GM21390 (cell line): Measurements from ENCODE around the gene DDI1.

ENCODE experiments used
- ATAC-seq: cut with Tn5 transposase; IDR thresholded peaks from one replicate; pipeline ENCODE4 v1.9.1; 2021; ENCODE audit not compliant: unreplicated experiment

The DDI1 gene

GRCh38 chr11:104036588-104036987 is at the start of gene DDI1:
Gene DDI1 (plus strand): TSS chr11:104036640. CDS start chr11:104036823, 183 bp downstream.
- no peak for ATAC-seq

GRCh38 chr11:103987629-103988594 is 48.5 kb upstream of the DDI1 start:
- ATAC-seq: no peak

GRCh38 chr11:103988595-103988969 is 47.9 kb upstream of the DDI1 start:
- no peak for ATAC-seq

GRCh38 chr11:103993507-103993906 is 42.9 kb upstream of the DDI1 start:
- ATAC-seq: no peak

- no peak for ATAC-seq
Measured at GRCh38 chr11:103994094-103994493, 42.3 kb upstream of the DDI1 start.

GRCh38 chr11:103994518-103994917 is 41.9 kb upstream of the DDI1 start:
- no peak for ATAC-seq

- no peak for ATAC-seq
Measured at GRCh38 chr11:103995896-103996295, 40.5 kb upstream of the DDI1 start.

- ATAC-seq: peak; percentile 84
Measured at GRCh38 chr11:103997082-103997481, 39.4 kb upstream of the DDI1 start.

- ATAC-seq: no peak
Measured at GRCh38 chr11:103998826-103999508, 37.5 kb upstream of the DDI1 start.

- ATAC-seq: no peak
Measured at GRCh38 chr11:104000798-104001197, 35.6 kb upstream of the DDI1 start.

- ATAC-seq: no peak
Measured at GRCh38 chr11:104001561-104002056, 34.8 kb upstream of the DDI1 start.

GRCh38 chr11:104003491-104003890 is 32.9 kb upstream of the DDI1 start:
- ATAC-seq: no peak

GRCh38 chr11:104005234-104005855 is 31.1 kb upstream of the DDI1 start:
- no peak for ATAC-seq

GRCh38 chr11:104009744-104010143 is 26.7 kb upstream of the DDI1 start:
- ATAC-seq: no peak

GRCh38 chr11:104011044-104011443 is 25.4 kb upstream of the DDI1 start:
- ATAC-seq: no peak

GRCh38 chr11:104015649-104016415 is 20.6 kb upstream of the DDI1 start:
- peak; percentile 95 for ATAC-seq

- ATAC-seq: no peak
Measured at GRCh38 chr11:104024572-104024971, 11.9 kb upstream of the DDI1 start.

GRCh38 chr11:104028476-104029263 is 7.8 kb upstream of the DDI1 start:
- no peak for ATAC-seq

- ATAC-seq: no peak
Measured at GRCh38 chr11:104033134-104033533, 3.3 kb upstream of the DDI1 start.

- ATAC-seq: no peak
Measured at GRCh38 chr11:104033561-104033960, 2.9 kb upstream of the DDI1 start.
